ENCODE data around the gene NUDT16L1. TPM values are rescaled to one million over a fixed set of nuclear protein-coding genes. Genes with fewer than 3 reads are reported as not detected.

NUDT16L1 gene
- total and polyA plus RNA-seq, 2 experiments from 2014 or later, result 84.4 to 157 TPM

DNA sequence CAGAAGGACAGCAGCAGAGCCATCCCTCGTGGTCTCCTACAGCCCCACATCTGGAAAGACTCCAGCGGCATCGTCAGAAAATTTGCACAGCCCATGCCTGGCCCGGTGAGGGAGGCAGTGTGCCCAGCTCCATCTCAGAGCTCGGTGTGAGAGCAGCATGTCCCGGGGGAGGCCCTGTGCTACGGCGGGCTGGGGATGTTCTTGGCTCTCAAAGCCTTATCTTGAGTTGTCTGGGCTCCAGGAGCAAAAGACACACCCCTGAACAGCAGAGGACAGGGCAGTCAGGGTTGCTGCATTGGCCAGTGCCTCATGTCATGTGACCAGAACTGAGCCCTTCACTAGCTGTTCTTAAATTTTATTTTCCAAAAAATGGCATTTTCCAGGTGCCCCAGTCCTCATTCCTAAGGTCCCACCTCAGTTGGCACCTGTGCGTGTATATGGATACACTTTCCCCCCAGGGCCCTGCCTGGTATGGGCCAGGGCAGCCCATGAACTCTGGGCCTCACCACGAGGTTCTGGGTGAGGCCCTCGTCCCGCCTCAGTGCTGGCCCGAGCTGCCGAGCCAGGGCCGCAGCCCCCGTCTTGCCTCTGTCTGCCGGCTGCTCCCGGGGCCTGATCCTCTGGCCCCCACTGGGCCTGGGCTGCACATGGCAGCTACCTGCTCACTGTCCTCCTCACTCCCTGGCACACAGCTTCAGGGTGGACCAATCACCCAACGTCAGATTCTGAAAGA, 3.0 kb downstream of the NUDT16L1 start:
- no peaks in the 10 kb centered on the region for H3K9me3 ChIP-seq (ENCODE audit: low read depth)
- peaks cover 4% of the 10 kb centered on the region for H3K4me1 ChIP-seq (ENCODE audit: low read depth)
- peak overlapping the region; percentile 65 for H3K27ac ChIP-seq
- TF ChIP-seq, protein P1, sequence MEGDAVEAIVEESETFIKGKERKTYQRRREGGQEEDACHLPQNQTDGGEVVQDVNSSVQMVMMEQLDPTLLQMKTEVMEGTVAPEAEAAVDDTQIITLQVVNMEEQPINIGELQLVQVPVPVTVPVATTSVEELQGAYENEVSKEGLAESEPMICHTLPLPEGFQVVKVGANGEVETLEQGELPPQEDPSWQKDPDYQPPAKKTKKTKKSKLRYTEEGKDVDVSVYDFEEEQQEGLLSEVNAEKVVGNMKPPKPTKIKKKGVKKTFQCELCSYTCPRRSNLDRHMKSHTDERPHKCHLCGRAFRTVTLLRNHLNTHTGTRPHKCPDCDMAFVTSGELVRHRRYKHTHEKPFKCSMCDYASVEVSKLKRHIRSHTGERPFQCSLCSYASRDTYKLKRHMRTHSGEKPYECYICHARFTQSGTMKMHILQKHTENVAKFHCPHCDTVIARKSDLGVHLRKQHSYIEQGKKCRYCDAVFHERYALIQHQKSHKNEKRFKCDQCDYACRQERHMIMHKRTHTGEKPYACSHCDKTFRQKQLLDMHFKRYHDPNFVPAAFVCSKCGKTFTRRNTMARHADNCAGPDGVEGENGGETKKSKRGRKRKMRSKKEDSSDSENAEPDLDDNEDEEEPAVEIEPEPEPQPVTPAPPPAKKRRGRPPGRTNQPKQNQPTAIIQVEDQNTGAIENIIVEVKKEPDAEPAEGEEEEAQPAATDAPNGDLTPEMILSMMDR (IDR thresholded peaks at IDR 0.05; ENCODE audit: low read depth, low read length), result no peak
- H3K36me3 ChIP-seq, result peaks cover 31% of the 10 kb centered on the region
- H3K4me3 ChIP-seq, result no peak overlapping the region
- H3K27me3 ChIP-seq, result no peaks in the 10 kb centered on the region
- DNase-seq (ENCODE audit: low read depth in 1 of 2, low spot score in 1 of 2), result peak in 1 of 2 donors; percentile 50

DNA sequence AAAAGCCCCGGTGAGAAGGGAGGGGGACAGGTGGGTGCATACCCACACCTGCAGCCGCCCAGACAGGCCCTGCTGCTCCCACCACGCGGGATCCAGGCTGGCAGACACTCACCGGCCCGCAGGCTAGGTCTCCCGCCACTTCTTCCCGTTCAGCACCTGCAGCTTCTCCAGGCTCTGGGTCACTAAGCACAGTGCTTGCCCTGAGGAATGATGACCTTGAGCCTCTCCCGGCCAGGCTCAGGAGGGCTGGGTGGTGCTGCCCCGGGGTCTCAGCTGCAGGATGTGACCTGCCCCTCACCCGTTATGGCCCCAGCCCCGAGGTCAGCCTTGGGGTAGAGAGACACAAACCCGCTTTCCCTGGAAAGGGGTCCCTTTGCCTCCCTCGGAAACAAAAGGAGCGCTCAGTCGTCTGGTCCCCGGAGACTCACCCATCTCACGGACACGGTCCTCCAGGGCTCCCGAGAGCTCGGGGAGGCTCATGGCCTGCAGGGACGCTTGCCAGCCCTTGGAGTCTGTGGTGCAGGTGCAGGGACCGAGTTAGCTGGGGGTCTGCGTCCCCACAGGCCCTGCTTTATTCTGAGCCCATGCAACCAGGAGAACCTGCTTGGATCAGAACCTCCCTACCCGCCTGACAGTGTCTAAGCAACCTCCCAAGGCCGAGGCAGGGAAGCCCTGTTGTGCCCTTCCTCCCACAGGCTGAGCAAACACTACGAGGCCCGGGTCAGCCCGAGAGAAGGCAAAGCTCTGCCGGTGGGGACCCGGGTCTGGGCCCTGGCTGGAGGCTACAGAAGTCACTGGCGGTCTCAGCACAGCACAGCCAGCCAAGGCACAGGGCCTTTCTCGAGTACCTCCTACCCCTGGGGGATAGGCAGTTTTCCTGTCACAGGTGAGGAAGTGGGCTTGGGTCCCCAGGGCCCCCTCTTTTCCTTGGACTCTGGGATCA, 3.8 kb downstream of the NUDT16L1 start:
- Histone ChIP-seq H3K4me3 (no peak overlapping the region), H3K27me3 (no peaks in the 10 kb centered on the region), H3K27ac (peak overlapping the region; percentile 65), H3K9me3 (ENCODE audit: low read depth) (no peaks in the 10 kb centered on the region), H3K4me1 (ENCODE audit: low read depth) (peaks cover 4% of the 10 kb centered on the region), H3K36me3 (peaks cover 35% of the 10 kb centered on the region)
- no peak for DNase-seq (ENCODE audit: low read depth in 1 of 2, low spot score in 1 of 2)
- TF ChIP-seq, protein P1 (IDR thresholded peaks at IDR 0.05; ENCODE audit: low read depth, low read length), result no peak

DNA sequence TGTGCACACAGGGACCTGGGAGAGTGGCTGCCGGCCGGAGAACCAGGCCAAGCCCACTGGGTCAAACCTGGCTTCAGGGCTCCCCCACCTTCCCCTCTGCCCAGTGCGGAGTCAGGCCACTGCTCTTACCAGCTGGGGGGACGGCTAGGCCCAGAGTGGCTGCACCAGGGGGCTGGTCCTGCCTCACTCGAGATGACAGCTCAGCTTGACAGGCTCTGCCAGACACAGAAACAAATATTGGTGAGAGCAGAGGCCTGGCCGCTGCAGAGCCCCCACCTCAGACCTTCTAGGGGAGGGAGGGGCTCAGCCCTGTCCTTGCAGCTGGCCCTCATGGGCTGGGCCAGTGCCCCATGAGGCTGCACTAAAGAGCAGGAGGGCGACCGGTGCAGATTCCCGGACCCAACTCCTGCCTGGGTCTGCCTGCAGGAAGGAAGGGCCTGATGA, 4.5 kb downstream of the NUDT16L1 start:
- no peaks in the 10 kb centered on the region for H3K27me3 ChIP-seq
- peaks cover 37% of the 10 kb centered on the region for H3K36me3 ChIP-seq
- H3K4me1 ChIP-seq (ENCODE audit: low read depth), result peaks cover 2% of the 10 kb centered on the region
- DNase-seq (ENCODE audit: low read depth in 1 of 2, low spot score in 1 of 2), result no peak
- H3K27ac ChIP-seq, result peak overlapping the region; percentile 65
- no peaks in the 10 kb centered on the region for H3K9me3 ChIP-seq (ENCODE audit: low read depth)
- TF ChIP-seq, protein P1 (IDR thresholded peaks at IDR 0.05; ENCODE audit: low read depth, low read length), result no peak
- no peak overlapping the region for H3K4me3 ChIP-seq

DNA sequence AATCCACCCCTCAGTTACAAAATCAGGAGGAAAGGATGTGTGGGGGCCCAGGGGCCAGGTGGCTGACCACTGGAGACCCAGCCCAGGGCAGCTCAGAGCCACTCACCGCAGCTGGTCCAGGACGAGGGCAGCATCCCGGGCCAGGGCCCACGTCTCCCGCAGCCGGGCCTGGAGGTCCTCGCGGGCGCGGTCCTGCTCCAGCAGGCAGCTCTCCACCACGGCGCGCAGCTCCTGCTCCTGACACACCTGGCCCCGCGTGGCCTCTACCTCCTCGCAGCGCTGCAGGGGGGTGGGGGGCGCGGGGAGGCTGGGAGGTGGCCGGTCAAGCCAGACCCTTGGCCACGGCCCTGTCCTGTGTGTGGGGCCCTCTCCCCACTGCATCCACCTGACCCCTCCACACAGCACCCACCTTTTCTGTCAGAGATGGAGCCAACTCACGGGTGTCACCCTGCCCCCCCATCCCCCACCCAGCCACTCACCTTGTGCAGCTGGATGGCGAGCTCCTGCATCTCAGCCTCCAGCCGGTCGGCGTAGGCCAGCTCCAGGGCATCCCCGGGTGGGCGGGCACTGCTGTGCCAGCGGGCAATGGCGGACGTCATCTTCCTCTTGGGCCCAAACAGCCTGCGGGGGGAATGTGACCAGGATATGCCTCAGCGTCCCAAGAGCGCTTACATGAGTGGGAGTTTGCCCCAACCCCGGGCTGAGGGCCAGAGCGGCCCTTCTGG, 5.1 kb downstream of the NUDT16L1 start:
- H3K36me3 ChIP-seq, result peaks cover 37% of the 10 kb centered on the region
- TF ChIP-seq, protein P1 (IDR thresholded peaks at IDR 0.05; ENCODE audit: low read depth, low read length), result no peak
- DNase-seq (ENCODE audit: low read depth in 1 of 2, low spot score in 1 of 2), result no peak
- H3K27ac ChIP-seq, result peak overlapping the region; percentile 65
- no peaks in the 10 kb centered on the region for H3K27me3 ChIP-seq
- H3K4me3 ChIP-seq, result no peak overlapping the region
- H3K9me3 ChIP-seq (ENCODE audit: low read depth), result no peaks in the 10 kb centered on the region
- H3K4me1 ChIP-seq (ENCODE audit: low read depth), result no peaks in the 10 kb centered on the region

DNA sequence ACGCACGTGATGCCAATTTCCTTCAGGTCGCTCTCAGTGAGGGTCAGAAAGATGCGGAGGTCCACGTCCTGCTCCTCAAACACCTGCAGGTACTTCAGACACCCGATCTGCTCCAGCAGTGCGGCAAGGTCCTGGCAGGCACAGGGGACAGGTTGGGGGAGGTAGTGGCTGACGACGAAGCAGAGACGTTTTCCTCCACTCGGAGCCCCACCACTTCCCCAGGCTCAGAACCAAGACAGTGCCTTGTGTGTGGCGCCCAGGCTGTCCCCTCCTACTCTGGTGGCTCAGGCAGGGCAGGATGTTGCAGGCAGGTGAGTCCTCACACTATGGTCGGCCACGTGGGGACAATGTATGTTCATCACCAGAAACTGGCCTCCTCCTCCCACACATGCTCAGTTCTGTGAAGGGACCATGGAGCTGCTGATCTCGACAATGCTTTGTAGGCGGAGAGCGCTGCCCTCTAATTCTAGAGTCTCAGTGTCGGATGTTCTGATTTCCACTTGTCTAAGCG, 5.7 kb downstream of the NUDT16L1 start:
- Histone ChIP-seq H3K27ac (no peak overlapping the region), H3K4me3 (no peak overlapping the region), H3K4me1 (ENCODE audit: low read depth) (no peaks in the 10 kb centered on the region), H3K27me3 (no peaks in the 10 kb centered on the region), H3K9me3 (ENCODE audit: low read depth) (no peaks in the 10 kb centered on the region), H3K36me3 (peaks cover 42% of the 10 kb centered on the region)
- DNase-seq (ENCODE audit: low read depth in 1 of 2, low spot score in 1 of 2), result no peak
- TF ChIP-seq, protein P1 (IDR thresholded peaks at IDR 0.05; ENCODE audit: low read depth, low read length), result no peak

Measured in cardiac muscle cell (in vitro differentiated cells and primary cell).